A673 (cell line): ENCODE data around the gene BANK1. TPM values are rescaled to one million over a fixed set of nuclear protein-coding genes. Genes with fewer than 3 reads are reported as not detected.

Experiments used
- BruUV-seq: library from RNA; stranded (reverse); fragments of 400-500 nt; replicated peaks from 2 replicates; lab custom pipeline; 2021; lab: Mats Ljungman, UMichigan
- CTCF ChIA-PET: fragments of 300-600 bp; sonication (Branson Sonifier 250); formaldehyde crosslinking; loops from one replicate; lab custom pipeline; 2022; ENCODE audit warnings: antibody characterized with exemption; lab: Charles Lee
- POLR2A ChIA-PET: fragments of 300-600 bp; sonication (Branson Sonifier 250); formaldehyde crosslinking; loops from one replicate; lab custom pipeline; 2022; ENCODE audit warnings: antibody characterized with exemption; ENCODE audit not compliant: low non-redundant PET; lab: Charles Lee
- DNase-seq: peaks from one replicate; pipeline ENCODE4 v3.0.0-alpha.2; 2015; ENCODE audit warnings: low spot score
- H3K27ac ChIP-seq: fragments of 200-600 bp; sonication (generic); 2 replicates; pipeline ENCODE4 v1.5.1; 2016; ENCODE audit warnings: mixed run types, low read depth, mild to moderate bottlenecking, mixed read lengths, antibody characterized with exemption, low read length; ENCODE audit not compliant: poor library complexity, severe bottlenecking
- H3K27me3 ChIP-seq: fragments of 200-600 bp; sonication (generic); replicated peaks from 2 replicates; pipeline ENCODE4 v1.6.1; 2017; ENCODE audit warnings: mixed run types, low read depth, mild to moderate bottlenecking, mixed read lengths, antibody characterized with exemption, low read length; ENCODE audit not compliant: insufficient read depth, poor library complexity
- H3K36me3 ChIP-seq: fragments of 200-600 bp; sonication (generic); 2 replicates; pipeline ENCODE4 v1.6.1; 2016; ENCODE audit warnings: mixed run types, mild to moderate bottlenecking, mixed read lengths, antibody characterized with exemption, low read length; ENCODE audit not compliant: insufficient read depth, poor library complexity, severe bottlenecking
- H3K4me1 ChIP-seq: fragments of 200-600 bp; sonication (generic); 2 replicates; pipeline ENCODE4 v1.6.1; 2017; ENCODE audit warnings: mixed run types, mild to moderate bottlenecking, mixed read lengths, antibody characterized with exemption, low read length; ENCODE audit not compliant: insufficient read depth, poor library complexity, severe bottlenecking
- H3K4me3 ChIP-seq: fragments of 200-600 bp; sonication (generic); 2 replicates; pipeline ENCODE4 v1.5.1; 2016; ENCODE audit warnings: low read depth, mixed run types, mild to moderate bottlenecking, mixed read lengths, low read length; ENCODE audit not compliant: poor library complexity, severe bottlenecking
- H3K9me3 ChIP-seq: fragments of 200-600 bp; sonication (generic); 2 replicates; pipeline ENCODE4 v1.6.1; 2016; ENCODE audit warnings: mixed run types, low read depth, mild to moderate bottlenecking, mixed read lengths, antibody characterized with exemption, low read length; ENCODE audit not compliant: poor library complexity, severe bottlenecking
- EZH2 ChIP-seq: fragments of 200-600 bp; sonication (generic); IDR thresholded peaks from 2 replicates; pipeline ENCODE4 v1.6.1; 2017; ENCODE audit warnings: borderline replicate concordance, low read depth, mild to moderate bottlenecking, mixed read lengths, antibody characterized with exemption, low read length; ENCODE audit not compliant: poor library complexity, severe bottlenecking
- intact Hi-C: fragments of 100-400 bp; cut with micrococcal nuclease; formaldehyde crosslinking; loops from one replicate; pipeline ENCODE4 v1.10.0; 2022; ENCODE audit not compliant: unreplicated experiment
- total RNA-seq: library from RNA; stranded (reverse); gene quantifications from 2 replicates; pipeline ENCODE4 v1.2.3, GENCODE V29; 2021
- TF ChIP-seq, protein P1 (sequence below): fragments of 300-800, 200-600 bp; sonication (generic); conservative IDR thresholded peaks from 2 replicates; pipeline ENCODE4 v1.5.1; 2017; ENCODE audit warnings: low read depth, mild to moderate bottlenecking, antibody characterized with exemption, low read length, moderate library complexity, mixed read lengths

BANK1 gene
- total RNA-seq, 1 experiment from 2014 or later = not detected

DNA sequence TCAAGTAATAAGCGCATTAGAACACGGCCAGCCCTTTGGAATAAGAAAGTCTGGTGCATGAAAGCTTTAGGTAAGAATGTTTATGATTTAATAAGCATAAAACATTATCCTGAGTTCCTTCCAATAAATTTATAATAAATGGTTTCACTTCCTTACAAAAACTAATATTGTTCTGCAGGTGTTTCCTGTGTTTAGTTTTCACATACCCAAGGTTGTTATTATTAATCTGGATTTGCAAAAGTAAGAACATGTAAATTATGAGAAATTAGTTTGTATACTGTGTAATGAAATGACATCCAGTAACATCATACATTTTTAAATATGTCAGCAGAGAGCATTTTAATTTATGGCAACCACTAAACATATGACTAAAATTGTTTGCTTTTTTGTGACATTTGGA lies 72.1 kb downstream of the BANK1 start:
- TF ChIP-seq EZH2 = no peak
- TF ChIP-seq, protein P1, sequence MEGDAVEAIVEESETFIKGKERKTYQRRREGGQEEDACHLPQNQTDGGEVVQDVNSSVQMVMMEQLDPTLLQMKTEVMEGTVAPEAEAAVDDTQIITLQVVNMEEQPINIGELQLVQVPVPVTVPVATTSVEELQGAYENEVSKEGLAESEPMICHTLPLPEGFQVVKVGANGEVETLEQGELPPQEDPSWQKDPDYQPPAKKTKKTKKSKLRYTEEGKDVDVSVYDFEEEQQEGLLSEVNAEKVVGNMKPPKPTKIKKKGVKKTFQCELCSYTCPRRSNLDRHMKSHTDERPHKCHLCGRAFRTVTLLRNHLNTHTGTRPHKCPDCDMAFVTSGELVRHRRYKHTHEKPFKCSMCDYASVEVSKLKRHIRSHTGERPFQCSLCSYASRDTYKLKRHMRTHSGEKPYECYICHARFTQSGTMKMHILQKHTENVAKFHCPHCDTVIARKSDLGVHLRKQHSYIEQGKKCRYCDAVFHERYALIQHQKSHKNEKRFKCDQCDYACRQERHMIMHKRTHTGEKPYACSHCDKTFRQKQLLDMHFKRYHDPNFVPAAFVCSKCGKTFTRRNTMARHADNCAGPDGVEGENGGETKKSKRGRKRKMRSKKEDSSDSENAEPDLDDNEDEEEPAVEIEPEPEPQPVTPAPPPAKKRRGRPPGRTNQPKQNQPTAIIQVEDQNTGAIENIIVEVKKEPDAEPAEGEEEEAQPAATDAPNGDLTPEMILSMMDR = no peak
- BruUV-seq = no TSS peak
- H3K27me3 ChIP-seq = no peaks in the 10 kb centered on the region
- ChIA-PET CTCF (no interaction called here), POLR2A (no interaction called here)
- no peaks in the 10 kb centered on the region for H3K36me3 ChIP-seq
- no peaks in the 10 kb centered on the region for H3K4me1 ChIP-seq
- no peak overlapping the region for H3K4me3 ChIP-seq
- intact Hi-C loops = no loop called here
- no peaks in the 10 kb centered on the region for H3K9me3 ChIP-seq
- H3K27ac ChIP-seq = no peak overlapping the region
- DNase-seq = no peak

DNA sequence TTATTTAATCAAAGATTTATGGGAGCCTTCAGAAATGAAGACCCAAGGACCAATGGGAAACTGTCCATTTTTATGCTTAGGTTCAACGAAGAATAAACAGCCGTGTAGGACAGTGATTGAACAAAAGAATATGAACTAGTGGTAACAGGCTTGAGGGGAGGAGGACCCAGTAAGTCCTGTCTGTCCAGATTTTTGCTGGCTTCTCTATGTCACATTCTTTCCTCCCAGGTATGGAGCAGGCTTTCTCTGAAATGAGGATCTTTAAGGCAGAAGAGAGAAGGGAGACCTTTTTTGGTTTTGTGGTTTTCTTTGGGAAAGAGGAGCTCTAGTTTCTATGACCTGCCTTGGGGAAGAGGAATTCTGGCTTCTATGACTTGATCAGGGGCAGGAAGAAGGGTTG lies 74.1 kb downstream of the BANK1 start:
- TF ChIP-seq EZH2 = no peak
- TF ChIP-seq, protein P1 = no peak
- intact Hi-C loops = no loop called here
- Histone ChIP-seq H3K27me3 (no peaks in the 10 kb centered on the region), H3K27ac (no peak overlapping the region), H3K9me3 (no peaks in the 10 kb centered on the region), H3K4me3 (no peak overlapping the region), H3K4me1 (no peaks in the 10 kb centered on the region), H3K36me3 (no peaks in the 10 kb centered on the region)
- no peak for DNase-seq
- ChIA-PET CTCF (no interaction called here), POLR2A (no interaction called here)
- no TSS peak for BruUV-seq

DNA sequence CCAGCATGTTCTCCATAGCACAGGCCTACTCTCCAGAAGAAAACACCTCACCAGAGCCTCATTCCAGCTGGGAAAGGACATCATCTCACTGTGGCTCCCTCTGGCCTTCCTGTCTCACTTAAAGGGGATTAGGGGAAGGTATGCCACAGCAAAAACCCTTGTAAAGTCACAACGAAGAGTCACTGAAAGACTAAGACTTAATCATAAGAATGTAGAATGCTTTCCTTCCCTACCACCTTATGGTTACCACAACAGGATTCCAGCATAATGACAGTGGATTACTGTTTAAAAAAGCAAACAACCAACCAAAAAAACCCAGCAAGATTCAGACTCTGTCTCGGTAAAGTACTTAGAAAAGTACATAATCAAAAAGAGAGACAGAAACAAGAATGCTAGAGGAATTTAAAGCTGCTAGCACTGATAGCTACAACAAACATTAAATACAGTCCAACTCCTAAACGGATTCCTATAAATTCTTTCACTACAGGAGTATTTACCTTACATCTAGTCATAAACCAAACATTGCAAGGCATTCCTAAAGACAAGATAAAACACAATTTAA lies 75.1 kb downstream of the BANK1 start:
- ChIA-PET CTCF (no interaction called here), POLR2A (no interaction called here)
- H3K4me3 ChIP-seq = no peak overlapping the region
- H3K27ac ChIP-seq = no peak overlapping the region
- H3K27me3 ChIP-seq = no peaks in the 10 kb centered on the region
- DNase-seq = no peak
- H3K9me3 ChIP-seq = no peaks in the 10 kb centered on the region
- intact Hi-C loops = no loop called here
- BruUV-seq = no TSS peak
- TF ChIP-seq, protein P1 = no peak
- no peak for TF ChIP-seq EZH2
- H3K36me3 ChIP-seq = no peaks in the 10 kb centered on the region
- no peaks in the 10 kb centered on the region for H3K4me1 ChIP-seq
